Measurements from ENCODE around the gene VASH1.
A peak's percentile ranks its signal among the peaks of the same experiment; 100 is the strongest.
"Not testable (repeated sequence)": the region's sequence is repeated elsewhere in the genome, so short reads cannot be mapped to it uniquely, and the experiment has no call there.

Gene VASH1

GRCh38 chr14:76761136-76761959 is at the start of gene VASH1:
Gene VASH1, plus strand, starts transcription at chr14:76761468. Its CDS starts 1,354 bp downstream, at chr14:76762822.
- peak in 1 of 4 experiments; percentile 28 for DNase-seq

DNA sequence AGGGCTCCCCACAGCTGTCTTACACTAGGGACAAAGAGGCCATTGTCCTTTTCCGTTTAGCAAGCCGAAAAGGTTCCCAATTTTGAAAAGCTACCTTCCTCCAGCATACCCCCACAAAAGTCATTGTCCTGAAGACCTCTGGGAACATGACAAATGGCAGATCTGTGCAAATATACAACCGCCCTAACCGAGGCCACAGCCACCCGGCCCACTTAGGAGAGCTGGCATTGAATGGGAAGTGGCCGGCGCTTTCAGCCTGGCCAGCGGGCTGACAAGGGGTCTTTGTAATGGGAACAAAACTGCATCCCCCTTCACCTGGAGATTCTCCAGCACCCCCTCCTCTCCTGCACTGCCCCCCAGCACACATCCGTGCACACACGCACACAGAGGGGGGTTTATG is 48.1 kb upstream of the VASH1 start:
- no peak for DNase-seq

DNA sequence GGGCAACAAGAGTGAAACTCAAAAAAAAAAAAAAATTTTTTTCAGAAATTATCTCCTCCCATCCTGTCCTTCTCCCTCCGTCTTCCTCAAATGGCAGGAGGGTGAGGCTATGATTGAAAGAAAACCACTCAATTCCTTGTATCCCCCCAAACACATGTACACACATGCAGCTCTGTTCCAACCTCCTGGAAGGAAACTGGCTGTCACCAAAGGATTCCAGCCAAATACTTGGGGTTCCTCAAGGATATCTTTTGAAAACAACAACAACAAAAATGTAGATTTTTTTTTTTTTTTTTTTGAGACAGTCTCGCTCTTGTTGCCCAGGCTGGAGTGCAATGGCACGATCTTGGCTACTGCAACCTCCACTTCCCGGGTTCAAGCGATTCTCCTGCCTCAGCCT is 46.8 kb upstream of the VASH1 start:
- no peak for DNase-seq

DNA sequence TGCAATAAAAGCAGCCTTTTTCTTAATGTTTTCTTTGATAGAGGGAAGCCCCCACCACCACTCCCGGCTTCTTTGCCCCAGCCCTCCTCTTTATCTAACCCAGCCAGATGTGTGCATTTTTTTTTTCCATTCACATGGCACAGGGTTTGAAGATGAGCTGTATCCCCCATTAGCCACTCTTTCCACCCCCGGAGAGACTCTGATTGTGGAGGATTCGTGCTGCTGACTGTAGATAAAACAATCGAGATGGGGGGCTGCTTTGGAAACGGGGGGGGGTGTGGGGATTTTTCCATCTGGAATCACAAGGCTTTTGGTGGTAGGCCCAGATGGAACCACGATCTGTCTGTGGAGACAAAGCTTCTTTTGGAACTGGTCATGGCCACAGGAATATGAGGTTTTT is 46.2 kb upstream of the VASH1 start:
- DNase-seq = no peak

GRCh38 chr14:76715511-76716081 is 45.7 kb upstream of the VASH1 start:
- DNase-seq = no peak

- DNase-seq = no peak
Measured at GRCh38 chr14:76716285-76716684, 45.0 kb upstream of the VASH1 start.

GRCh38 chr14:76717508-76718290 is 43.6 kb upstream of the VASH1 start:
- DNase-seq = no peak

DNA sequence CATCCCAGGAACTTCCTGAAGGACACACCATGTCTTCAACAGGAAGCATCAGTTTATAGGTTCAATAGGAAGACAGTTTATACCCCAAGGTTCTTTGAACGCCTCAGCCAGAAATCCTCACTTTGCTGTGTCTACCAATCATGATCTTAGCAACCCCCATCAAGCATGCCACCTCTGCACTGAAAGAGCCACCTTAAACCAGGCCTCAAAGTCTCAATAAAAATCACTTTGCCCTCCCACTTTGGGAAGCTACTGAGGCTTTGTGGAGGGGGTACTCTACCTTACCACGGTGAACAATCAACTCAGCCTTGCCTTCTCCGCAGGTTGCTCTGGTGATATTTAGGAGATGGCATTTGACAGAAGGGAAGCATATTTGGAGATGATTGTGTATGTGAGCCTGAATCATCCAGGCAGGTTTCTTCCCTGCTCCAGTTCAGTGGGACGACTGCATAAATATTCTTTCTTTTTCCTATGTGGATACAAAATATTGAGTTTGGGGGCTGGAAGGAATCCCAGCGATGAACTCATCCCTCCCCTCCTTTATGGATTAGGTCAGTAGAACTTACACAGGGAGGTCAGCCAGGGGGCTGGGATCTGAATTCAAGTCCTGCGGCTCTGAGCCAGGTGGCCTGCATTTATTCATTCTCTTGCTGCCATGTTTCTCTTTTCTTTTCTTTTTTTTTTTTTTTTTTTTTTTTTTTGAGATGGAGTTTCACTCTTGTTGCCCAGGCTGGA is 42.8 kb upstream of the VASH1 start:
- no peak for DNase-seq

DNA sequence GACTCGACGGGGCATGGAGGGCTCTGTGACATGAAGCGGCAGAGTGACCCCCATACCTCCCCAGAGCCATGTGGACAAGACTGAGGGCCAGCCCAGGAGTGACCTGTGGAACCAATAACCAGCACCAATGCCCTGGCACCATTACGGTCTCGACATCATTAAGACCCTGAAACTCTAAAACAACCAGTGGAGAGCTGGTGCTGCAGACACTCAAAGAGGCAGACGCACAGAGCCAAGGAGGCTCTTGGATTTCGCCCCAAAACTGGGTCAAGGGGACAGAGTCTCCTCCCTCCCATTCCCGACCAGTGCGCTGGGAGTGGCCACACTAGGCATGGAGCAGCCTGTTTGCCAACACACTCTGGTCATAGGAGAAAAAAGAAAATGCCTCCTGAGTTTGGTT is 41.6 kb upstream of the VASH1 start:
- DNase-seq = no peak

DNA sequence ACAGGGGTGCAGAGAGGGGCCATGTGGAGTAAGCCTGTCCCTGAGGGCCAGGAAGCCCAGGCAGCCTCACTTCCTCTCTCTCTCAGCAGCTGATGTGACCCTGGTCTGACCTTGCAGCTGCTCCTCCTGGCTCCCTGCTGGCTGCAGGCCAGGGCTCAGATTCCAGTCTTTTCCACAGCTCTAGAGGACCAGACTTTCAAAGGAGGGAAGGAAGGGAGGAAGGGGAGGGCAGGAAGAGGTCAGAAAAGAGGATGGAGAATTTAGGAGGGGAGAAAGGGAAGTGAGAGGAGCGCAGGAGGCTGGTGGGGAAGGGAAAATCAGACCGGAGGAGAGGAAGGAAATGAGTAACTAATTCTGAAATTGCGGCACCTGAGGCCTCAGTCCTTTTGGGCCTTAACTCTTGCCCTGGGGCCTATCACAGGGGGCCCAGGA is 40.9 kb upstream of the VASH1 start:
- no peak for DNase-seq

DNA sequence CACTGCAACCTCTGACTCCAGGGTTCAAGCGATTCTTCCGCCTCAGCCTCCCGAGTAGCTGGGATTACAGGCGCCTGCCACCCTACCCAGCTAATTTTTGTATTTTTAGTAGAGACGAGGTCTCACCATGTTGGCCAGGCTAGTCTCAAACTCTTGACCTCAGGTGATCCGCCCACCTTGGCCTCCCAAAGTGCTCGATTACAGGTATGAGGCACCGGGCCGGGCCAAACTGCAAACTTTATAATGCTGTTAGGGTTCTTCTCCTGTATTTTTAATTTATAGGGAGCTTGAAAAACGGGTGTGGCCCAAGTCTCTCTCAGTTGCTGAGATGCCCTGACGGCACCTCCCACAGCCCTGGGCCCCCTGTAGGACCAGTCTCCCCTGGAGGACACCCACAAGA is 39.8 kb upstream of the VASH1 start:
- DNase-seq = not testable (repeated sequence)

- DNase-seq = no peak
Measured at GRCh38 chr14:76724651-76725550, 36.4 kb upstream of the VASH1 start.

- no peak for DNase-seq
Measured at GRCh38 chr14:76726551-76726970, 34.7 kb upstream of the VASH1 start.

DNA sequence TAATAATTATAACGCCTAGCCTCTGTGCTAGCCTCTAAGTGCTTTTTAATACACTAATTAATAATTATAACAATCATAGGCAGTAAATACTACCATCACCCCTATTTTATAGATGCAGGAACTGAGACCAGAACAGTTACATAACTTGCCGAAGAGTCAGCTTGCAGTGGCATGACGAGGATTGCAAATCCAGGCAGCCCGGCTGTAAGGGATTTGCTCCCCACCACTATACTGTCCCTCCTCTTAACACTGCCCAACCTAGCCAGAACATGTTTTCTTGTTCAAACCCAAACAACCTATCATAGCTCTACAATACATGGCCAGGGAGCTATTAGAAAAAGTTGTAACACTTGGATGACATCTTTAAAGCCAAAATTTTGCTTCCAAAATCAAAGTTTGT is 33.9 kb upstream of the VASH1 start:
- no peak for DNase-seq

GRCh38 chr14:76727901-76728300 is 33.4 kb upstream of the VASH1 start:
- no peak for DNase-seq

DNA sequence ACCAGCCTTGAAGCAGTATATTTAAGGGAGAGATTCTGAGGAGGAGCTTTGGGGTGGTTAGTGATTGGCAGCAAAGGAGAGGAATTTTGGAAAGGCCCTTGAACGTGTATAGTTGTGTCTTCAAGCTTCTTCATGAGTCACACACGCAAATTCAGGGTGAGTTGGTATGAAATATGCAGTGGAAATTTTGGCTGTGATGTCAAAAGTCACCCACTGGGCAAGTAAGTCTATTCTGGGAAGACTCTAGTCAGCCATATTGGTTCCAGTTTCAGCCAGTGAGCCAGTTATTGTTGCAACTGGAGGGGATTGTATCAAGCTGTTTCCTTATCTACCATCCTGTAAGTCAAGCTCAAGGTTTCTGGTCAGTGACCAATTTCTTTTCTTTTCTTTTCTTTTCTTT is 32.0 kb upstream of the VASH1 start:
- no peak for DNase-seq

GRCh38 chr14:76729953-76730505 is 31.2 kb upstream of the VASH1 start:
- DNase-seq = no peak

DNA sequence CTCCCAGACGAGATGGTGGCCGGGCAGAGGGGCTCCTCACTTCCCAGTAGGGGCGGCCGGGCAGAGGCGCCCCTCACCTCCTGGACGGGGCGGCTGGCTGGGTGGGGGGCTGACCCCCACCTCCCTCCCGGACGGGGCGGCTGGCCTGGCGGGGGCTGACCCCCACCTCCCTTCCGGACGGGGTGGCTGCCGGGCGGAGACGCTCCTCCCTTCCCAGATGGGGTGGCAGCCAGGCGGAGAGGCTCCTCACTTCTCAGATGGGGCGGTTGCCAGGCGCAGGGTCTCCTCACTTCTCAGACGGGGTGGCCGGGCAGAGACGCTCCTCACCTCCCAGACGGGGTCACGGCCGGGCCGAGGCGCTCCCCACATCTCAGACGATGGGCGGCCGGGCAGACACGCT is 26.8 kb upstream of the VASH1 start:
- DNase-seq = not testable (repeated sequence)

DNA sequence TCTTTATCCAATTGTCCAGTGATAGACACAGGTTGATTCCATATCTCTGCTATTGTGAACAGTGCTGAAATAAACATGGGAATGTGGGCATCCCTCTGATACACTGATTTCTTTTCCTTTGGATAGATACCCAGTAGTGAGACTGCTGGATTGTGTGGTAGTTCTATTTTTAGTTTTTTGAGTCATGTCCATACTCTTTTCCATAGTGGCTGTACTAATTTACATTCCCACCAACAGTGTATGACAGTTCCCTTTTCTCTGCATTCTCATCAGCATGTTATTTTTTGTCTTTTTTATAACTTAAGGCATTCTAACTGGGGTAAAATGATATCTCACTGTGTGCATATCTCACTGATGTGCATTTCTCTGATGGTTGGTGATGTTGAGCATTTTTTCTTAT is 24.8 kb upstream of the VASH1 start:
- DNase-seq = no peak

- DNase-seq = no peak
Measured at GRCh38 chr14:76741074-76741473, 20.2 kb upstream of the VASH1 start.

- DNase-seq = no peak
Measured at GRCh38 chr14:76742185-76742584, 19.1 kb upstream of the VASH1 start.

GRCh38 chr14:76742966-76743365 is 18.3 kb upstream of the VASH1 start:
- no peak for DNase-seq
